ENCODE measurements around the gene TSPEAR. TPM values are rescaled to one million over a fixed set of nuclear protein-coding genes. Genes with fewer than 3 reads are reported as not detected.

Gene TSPEAR
- total and polyA plus RNA-seq, 9 of the 15 experiments (the other 6 are each of a cell fraction or from before 2014, with no cell fraction given), result not detected

DNA sequence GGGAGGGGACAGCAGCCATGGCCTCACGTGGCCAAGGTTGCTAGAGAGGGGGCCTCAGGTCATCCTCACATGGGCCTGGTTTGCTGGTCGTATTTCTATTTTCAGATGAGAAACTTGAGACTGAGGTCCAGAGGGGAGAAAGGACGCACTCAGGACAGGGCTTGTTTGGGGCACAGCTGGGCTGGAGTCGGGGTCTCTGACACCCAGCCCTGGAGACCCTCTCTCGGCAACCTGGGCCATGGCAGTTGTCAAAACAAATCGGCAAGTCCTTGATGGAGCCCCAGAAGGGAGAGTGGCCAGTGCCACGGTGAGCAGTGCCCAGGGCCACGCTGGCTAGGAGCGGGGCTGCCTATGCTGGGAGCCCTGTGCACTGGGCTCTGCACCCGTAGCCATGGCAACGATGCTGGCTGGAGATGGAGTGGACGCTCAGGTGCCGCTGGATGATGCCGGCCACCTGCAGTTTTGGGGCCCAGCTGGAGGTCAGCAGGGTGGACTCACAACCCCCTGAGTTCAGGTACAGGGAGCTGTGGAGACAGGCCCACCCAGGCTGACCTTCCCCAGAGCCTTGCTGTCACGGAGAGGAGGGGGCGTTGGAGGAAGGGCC is 244.9 kb downstream of the TSPEAR start:
- no peak for FAIRE-seq
- Histone ChIP-seq H2AFZ (ENCODE audit: low read depth, low read length) (no peak overlapping the region), H3K9me1 (ENCODE audit: control insufficient read depth, insufficient read depth, low read length) (no peaks in the 10 kb centered on the region), H4K20me1 (replicated peaks; ENCODE audit: control insufficient read depth, insufficient read depth, low read length) (no peaks in the 10 kb centered on the region; the same call in 1 of the 2 replicates), H3K4me1 (replicated peaks in 1 of 2; ENCODE audit: control insufficient read depth in 2 of 2, insufficient read depth in 2 of 2, low read length in 2 of 2) (peaks cover 0 to 21% of the 10 kb centered on the region in 2 experiments; a peak in 1 of 5 replicates), H3K27me3 (ENCODE audit: control insufficient read depth in 2 of 2, insufficient read depth in 2 of 2, low read length in 2 of 2) (peaks cover 42 to 75% of the 10 kb centered on the region in 2 experiments), H3K36me3 (ENCODE audit: control insufficient read depth, insufficient read depth, low read length) (no peaks in the 10 kb centered on the region), H3K4me3 (no peak overlapping the region), H3K79me2 (ENCODE audit: control insufficient read depth, insufficient read depth, low read length) (no peaks in the 10 kb centered on the region), H3K9me3 (replicated peaks; ENCODE audit: control insufficient read depth, insufficient read depth, low read depth, low read length) (no peaks in the 10 kb centered on the region), H3K27ac (ENCODE audit: extremely low read depth, low read depth, low read length) (no peak overlapping the region), H3K9ac (ENCODE audit: insufficient read depth in 1 of 2, low read depth in 2 of 2, low read length in 2 of 2) (no peak overlapping the region), H3K4me2 (ENCODE audit: insufficient read depth, low read length) (no peak overlapping the region)
- POLR2A ChIA-PET, result interaction anchor here (0.6 to 0.7 kb wide), 2 partner anchors 11 to 299 kb away, joined by 3 to 4 read pairs; no protein-coding TSS in a partner anchor
- no peak for ATAC-seq
- peak; percentile 66; the same call in 1 of the 2 replicates for TF ChIP-seq RFX1 (IDR thresholded peaks at IDR 0.05)
- TF ChIP-seq TRIM25 (IDR thresholded peaks at IDR 0.05; ENCODE audit: borderline replicate concordance), result no peak
- TF ChIP-seq ZZZ3 (IDR thresholded peaks at IDR 0.05), result no peak
- 2% methylated on average over 16 of the region's 16 CpGs for whole genome bisulfite sequencing (ENCODE audit: insufficient coverage, low coverage, missing lambda C conversion rate)
- intact Hi-C loops (cut with micrococcal nuclease), result no loop called here
- no peak for DNase-seq (ENCODE audit: extremely low read depth in 1 of 4, low spot score in 3 of 4)
- in situ Hi-C loops (cut with MboI), result no loop called here
- CTCF ChIA-PET (ENCODE audit: low intra/inter-chr PET ratio), result no interaction called here
- BruUV-seq (replicated peaks), result no TSS peak
